GM12801 (cell line): Measurements from ENCODE around the gene SCAF4.

Experiments
- TF ChIP-seq, protein P1 (sequence below): IDR thresholded peaks from one replicate; pipeline ENCODE4 v1.5.1; 2011; ENCODE audit warnings: control low read depth; ENCODE audit not compliant: insufficient read length; ENCODE audit errors: extremely low read depth

Gene SCAF4

DNA sequence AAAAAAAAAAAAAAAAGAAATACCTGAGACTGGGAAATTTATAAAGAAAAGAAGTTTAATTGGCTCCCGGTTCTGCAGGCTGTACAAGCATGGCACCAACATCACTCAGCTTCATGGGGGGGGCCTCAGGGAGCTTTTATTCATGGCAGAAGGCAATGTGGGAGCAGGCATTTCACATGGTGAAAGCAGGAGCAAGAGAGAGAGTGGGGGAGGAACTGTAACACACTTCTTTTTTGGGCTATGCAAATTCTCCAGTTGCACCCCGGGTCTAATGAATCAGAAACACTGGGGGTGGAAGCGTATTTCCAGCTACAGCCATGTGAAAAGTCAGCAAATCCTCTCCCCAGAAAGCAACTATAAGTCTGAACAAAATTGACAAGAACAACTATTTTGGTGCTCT lies 84.3 kb downstream of the SCAF4 start:
- TF ChIP-seq, protein P1, sequence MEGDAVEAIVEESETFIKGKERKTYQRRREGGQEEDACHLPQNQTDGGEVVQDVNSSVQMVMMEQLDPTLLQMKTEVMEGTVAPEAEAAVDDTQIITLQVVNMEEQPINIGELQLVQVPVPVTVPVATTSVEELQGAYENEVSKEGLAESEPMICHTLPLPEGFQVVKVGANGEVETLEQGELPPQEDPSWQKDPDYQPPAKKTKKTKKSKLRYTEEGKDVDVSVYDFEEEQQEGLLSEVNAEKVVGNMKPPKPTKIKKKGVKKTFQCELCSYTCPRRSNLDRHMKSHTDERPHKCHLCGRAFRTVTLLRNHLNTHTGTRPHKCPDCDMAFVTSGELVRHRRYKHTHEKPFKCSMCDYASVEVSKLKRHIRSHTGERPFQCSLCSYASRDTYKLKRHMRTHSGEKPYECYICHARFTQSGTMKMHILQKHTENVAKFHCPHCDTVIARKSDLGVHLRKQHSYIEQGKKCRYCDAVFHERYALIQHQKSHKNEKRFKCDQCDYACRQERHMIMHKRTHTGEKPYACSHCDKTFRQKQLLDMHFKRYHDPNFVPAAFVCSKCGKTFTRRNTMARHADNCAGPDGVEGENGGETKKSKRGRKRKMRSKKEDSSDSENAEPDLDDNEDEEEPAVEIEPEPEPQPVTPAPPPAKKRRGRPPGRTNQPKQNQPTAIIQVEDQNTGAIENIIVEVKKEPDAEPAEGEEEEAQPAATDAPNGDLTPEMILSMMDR = no peak

DNA sequence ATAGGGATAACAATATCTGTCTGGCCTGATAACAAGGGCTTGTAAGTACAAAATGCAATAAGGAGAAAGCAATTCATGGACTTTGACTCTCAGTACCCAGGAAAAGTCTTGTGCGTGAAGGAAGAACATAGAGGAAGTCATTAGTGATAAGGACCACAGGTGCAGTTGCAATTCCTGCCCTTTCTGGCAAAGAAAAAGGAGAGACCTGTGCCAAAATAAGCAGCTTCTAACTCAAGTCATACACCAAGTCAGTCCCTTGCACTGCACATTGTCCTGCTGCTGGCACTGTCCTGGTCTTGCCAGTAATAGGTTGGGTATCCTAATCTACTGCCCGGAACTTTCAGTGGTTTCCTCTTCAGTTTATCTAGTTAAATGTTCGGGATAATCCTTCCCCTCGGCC lies 87.3 kb downstream of the SCAF4 start:
- TF ChIP-seq, protein P1 = no peak

DNA sequence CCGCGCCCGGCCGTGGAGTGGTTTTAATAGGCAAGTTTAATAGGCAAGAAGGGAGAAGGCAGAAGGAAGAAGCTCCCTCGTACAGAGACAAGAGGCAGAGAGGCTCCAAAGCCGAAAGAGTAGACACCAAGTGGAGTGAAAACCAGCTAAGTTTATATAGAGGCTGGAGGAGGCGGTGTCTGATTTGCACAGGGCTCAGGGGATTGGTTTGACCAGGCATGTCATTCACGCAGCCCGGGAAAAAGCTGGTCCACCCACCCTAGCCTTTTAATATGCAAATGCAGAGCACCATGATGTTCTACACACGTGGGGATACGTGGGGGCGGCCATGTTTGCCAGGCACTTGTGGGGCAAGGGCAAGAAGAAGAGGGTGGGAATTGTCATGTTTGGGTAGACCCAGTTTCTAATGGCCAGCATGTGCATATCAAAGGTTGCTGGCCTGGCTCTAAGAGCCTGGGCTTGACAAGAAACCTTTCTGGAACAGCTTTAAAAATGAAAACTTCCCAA lies 90.4 kb downstream of the SCAF4 start:
- TF ChIP-seq, protein P1 = no peak

DNA sequence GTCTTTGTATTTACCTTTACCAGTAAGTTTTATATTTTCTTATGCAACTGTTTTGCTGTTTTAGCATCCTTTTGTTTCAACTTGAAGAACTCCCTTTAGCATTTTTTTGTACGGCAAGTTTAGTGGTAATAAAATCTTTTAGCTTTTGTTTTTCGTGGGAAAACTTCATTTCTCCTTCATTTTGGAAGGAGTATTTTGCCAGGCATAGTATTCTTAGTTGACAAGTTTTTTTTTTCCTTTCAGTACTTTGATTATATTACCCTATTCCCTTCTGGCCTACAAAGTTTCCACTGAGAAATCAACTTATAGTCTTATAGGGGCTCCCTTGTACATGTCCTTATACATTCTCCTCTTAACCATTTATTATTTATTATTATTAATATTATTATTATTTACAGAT lies 95.0 kb downstream of the SCAF4 start:
- TF ChIP-seq, protein P1 = no peak

DNA sequence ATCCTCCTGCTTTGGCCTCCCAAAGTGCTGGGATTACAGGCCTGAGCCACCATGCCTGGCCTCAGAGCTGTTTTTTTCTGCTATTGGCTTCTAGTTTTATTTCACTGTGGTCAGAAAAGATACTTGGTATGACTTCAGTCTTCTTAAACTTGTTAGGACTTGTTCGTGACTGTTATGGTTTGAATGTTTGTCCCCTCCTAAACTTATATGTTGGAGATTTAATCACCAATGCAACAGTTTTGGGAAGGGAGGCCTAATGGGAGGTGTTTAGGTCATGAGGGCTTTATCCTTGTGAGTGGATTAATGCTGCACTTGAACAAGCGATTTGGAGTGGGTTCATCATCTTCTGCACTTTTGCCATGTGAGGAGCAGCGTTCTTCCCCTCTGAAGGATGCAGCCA lies 96.9 kb downstream of the SCAF4 start:
- TF ChIP-seq, protein P1 = no peak

DNA sequence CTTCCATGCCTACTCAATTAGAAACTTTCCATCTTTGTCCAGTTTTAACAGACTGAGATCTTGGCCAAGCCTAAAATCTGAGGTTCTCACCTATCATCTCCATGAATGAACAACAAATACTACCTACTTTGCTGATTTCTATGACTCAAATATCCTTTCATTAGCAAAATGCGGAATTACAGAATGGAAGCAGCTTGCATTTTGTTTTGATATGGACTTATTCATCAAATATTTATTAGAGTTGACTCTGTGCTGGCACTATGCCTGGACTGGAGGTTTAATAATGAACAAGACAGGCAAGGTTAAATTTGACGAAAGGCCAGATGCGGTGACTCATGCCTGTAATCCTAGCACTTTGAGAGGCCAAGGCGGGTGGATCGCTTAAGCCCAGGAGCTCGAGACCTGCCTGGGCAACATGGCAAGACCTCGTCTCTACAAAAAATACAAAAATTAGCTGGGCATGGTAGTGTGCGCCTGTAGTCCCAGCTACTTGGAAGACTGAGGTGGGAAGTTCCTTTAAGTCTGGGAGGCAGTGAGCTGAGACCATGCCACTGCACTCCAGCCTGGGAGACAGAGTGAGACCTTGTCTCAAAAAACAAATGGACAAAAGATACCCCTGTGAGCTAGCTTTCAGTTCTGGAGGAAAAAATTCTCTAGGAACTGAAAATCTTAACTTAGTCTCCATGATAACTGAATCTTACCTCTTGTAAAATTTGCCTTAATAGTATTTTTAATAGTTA lies 101.8 kb downstream of the SCAF4 start:
- TF ChIP-seq, protein P1 = no peak

DNA sequence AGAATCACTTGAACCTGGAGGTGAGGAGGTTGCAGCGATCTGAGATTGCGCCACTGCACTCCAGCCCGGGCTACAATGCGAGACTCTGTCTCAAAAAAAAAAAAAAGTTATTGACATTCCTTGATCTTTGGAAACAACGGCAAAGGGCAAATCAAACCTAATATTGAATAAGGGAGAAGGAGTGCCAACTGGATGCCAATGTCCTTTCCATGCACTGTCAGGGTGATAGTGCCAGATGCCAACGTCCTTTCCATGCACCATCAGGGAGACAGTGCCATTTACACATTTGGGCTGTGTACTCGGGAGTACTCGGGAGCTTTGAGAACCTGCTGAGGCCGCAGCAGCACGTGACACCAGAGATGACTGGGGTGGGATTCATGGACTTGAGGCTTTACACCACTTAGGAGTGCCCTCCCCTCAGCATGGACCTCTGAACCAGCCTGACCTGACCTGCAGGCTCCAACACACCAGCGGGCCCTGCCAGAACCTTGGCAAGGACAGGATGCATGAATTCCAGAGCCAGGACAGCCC lies 106.9 kb downstream of the SCAF4 start:
- TF ChIP-seq, protein P1 = no peak
